AG04449 (cell line): ENCODE measurements around the gene NECTIN2.

Source experiments
- CTCF ChIA-PET: fragments of 350-600 bp; formaldehyde crosslinking; extraction: SDS; loops from one replicate; lab custom pipeline; 2021; ENCODE audit warnings: antibody characterized with exemption; lab: Yijun Ruan, JAX
- POLR2A ChIA-PET: fragments of 400-600, 350-600 bp; formaldehyde crosslinking; extraction: SDS; loops from one replicate; lab custom pipeline; 2020; ENCODE audit warnings: antibody characterized with exemption, inconsistent platforms; lab: Yijun Ruan, JAX
- DNase-seq: peaks from one replicate; pipeline ENCODE4 v3.0.0-alpha.2; 2010; ENCODE audit warnings: low read depth, low spot score
- H3K4me3 ChIP-seq: 2 replicates; pipeline ENCODE4 v1.5.1; 2011; ENCODE audit warnings: low read depth, mild to moderate bottlenecking, control low read depth, low read length
- TF ChIP-seq, protein P1 (sequence below): IDR thresholded peaks from one replicate; pipeline ENCODE4 v1.5.1; 2011; ENCODE audit warnings: mild to moderate bottlenecking, moderate library complexity, low read length, control low read depth, inconsistent platforms; ENCODE audit not compliant: insufficient read depth; ENCODE audit errors: missing control alignments

Gene NECTIN2

DNA sequence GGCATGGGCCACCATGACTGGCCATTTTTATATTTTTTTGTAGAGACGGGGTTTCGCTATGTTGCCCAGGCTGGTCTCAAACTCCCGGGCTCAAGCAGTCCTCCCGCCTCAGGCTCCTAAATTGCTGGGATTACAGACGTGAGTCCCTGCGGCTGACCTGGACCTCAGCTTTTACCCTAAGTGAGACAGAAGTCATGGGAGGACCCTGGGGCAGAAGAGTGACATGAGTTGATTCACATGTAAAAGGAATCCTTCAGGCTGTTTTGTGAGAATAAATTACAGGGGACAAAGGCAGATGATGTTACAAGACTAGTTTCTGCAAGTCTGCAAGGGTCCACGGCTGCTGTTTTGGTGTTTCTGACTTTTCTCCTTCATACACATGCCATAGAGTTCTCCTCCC, 39.8 kb upstream of the NECTIN2 start:
- no peak for DNase-seq
- ChIA-PET CTCF (interaction anchor here (1.4 to 8.0 kb wide), 6 partner anchors 10 to 83 kb away, joined by 3 to 85 read pairs (median 15); no protein-coding TSS in a partner anchor), POLR2A (no interaction called here)
- H3K4me3 ChIP-seq, result no peak overlapping the region
- TF ChIP-seq, protein P1, sequence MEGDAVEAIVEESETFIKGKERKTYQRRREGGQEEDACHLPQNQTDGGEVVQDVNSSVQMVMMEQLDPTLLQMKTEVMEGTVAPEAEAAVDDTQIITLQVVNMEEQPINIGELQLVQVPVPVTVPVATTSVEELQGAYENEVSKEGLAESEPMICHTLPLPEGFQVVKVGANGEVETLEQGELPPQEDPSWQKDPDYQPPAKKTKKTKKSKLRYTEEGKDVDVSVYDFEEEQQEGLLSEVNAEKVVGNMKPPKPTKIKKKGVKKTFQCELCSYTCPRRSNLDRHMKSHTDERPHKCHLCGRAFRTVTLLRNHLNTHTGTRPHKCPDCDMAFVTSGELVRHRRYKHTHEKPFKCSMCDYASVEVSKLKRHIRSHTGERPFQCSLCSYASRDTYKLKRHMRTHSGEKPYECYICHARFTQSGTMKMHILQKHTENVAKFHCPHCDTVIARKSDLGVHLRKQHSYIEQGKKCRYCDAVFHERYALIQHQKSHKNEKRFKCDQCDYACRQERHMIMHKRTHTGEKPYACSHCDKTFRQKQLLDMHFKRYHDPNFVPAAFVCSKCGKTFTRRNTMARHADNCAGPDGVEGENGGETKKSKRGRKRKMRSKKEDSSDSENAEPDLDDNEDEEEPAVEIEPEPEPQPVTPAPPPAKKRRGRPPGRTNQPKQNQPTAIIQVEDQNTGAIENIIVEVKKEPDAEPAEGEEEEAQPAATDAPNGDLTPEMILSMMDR, result no peak

DNA sequence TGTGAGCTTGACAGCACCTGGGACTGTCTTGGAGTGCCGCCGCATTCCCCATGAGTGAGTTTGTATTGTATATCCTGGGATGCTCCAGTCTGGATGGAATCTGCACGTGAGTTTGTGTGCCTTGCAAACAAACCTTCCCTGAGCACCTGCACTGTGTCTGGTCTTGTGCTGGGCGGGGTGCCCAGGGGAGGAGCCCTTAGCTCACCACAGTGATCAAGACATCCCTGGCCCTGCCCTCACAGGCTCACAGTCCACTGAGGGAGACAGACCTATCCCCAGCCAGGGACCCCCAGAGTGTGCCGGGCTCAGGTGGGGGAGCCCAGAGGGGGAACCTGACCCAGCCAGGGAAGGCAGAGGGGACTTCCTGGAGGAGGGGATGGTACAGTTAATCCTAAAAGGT, 38.9 kb upstream of the NECTIN2 start:
- DNase-seq, result no peak
- POLR2A ChIA-PET, result no interaction called here
- H3K4me3 ChIP-seq, result no peak overlapping the region
- CTCF ChIA-PET, result interaction anchor here (0.8 to 8.0 kb wide), 12 partner anchors 11 to 236 kb away, joined by 3 to 85 read pairs (median 10); partner anchors contain the start of gene NECTIN2
- TF ChIP-seq, protein P1, result no peak

DNA sequence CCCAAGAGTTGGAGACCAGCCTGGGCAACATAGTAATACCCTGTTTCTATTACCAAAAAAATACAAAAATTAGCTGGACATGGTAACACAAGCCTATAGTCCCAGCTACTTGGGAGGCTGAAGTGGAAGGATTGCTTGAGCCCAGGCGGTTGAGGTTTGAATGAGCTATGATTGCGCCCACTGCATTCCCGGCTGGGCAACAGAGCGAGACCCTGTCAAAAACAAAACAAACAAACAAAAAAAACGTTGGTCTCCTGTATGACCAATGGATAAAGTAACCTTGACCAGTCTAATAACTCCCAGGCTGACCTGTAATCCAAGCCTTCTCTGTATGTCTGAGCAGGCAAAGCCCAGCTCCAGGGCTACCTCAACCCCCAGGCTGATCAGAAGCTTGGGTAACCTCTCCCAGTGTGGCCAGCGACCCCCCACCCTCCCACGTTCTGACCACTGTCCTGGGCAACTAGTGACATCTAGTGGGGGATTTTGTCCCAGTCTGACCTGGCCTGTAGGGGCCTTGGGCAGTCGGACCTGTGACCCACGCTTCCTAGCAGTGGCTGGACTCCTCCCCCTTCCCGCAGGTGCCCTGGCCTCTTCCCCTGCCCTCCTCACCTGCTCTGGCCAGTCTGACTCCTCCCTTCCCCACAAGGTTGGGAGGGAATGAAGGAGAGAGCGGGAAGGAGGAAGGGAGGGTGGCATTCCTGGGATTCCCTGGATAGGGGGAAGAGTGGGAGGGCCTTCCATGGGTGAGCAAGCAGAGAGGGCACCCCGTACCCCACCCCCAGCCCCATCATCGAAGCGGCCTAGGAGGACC, 38.2 kb upstream of the NECTIN2 start:
- CTCF ChIA-PET, result interaction anchor here (0.8 to 8.0 kb wide), 16 partner anchors 10 to 237 kb away, joined by 3 to 85 read pairs (median 7); partner anchors contain the start of gene NECTIN2
- POLR2A ChIA-PET, result no interaction called here
- no peak for DNase-seq
- TF ChIP-seq, protein P1, result peak; percentile 35
- no peak overlapping the region for H3K4me3 ChIP-seq

DNA sequence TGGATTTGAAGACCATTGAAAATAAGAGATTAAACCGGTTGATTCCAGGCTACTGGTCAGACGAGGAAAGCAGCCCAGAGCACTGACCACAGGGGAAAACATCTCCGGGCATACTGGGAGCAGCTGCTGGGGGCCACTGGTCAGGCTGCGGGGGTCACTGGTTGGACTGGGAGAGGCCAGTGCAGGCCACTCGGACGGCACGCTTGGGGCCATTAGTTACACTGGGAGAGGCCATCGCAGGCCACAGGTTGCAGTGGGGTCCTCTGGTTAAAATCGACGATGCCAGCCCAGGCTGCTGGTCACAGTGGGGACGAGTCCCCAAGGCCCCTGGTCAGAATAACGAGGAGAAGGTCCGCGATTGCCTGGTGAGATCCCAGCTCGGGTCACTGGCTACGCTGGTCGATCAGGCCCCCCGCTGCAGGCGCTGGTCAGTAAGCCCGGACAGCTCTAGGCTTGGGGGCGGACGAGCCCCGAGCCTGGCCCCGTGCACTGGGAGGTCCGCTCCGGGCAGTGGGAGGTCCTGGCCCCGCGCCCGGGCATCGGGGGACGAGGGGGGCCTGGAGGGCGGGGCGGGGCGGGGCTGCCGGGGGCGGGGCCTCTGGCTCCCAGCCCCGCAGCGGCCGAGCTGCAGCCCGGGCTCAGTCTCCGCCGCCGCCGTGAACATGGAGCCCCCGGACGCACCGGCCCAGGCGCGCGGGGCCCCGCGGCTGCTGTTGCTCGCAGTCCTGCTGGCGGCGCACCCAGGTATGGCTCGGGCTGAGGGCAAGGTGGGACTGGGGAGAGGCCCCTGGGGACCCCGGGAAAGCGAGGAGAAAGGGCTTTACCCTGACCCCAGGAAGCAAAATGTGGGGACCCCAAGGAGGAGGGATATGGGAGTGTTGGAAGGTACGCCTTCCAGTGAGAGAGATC, 37.4 kb upstream of the NECTIN2 start, which contains the start of gene BCAM:
TSS of gene BCAM (plus strand) at position 641 of the 909 bp plus-strand sequence. CDS start at position 663, 22 bp downstream.
- TF ChIP-seq, protein P1, result no peak
- POLR2A ChIA-PET, result no interaction called here
- CTCF ChIA-PET, result interaction anchor here (1.0 to 8.0 kb wide), 15 partner anchors 9 to 238 kb away, joined by 3 to 85 read pairs (median 7); no protein-coding TSS in a partner anchor
- DNase-seq, result no peak
- H3K4me3 ChIP-seq, result peak within 1 kb of the TSS; percentile 64

DNA sequence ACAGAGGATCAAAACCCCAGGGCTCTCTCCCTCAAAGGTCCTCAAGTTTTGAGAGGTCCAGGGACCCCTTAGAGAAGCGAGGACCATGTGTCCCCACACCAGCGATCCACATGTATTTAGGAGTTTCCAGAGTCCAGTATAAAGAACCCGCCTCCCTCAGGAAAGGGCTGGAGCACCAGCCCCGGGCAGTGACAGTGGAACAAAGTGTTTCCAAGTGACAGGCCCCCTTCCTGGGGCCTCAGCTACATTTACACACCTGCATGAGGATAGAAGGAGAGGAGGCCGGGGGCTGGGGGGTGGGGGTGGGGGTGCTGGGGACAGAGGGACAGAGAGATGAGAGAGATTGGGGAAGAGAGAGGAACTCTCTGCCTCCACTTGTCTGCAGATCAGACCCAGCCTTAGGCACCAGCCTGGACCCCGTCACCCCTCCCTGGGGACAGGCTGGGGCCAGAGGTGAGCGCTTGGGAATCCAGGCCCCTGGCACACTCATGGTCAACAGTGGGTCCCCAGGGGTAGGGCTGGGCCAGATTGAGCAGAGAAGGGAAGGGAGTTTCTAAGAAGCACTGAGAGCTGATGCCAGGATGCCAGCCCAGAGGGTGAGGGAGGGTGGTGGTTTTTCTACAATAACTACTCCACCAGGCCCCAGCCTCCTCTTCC, 36.4 kb upstream of the NECTIN2 start:
- ChIA-PET POLR2A (no interaction called here), CTCF (interaction anchor here (0.9 to 8.0 kb wide), 11 partner anchors 12 to 119 kb away, joined by 3 to 85 read pairs (median 6); no protein-coding TSS in a partner anchor)
- TF ChIP-seq, protein P1, result no peak
- DNase-seq, result no peak
- peak overlapping the region; percentile 64 for H3K4me3 ChIP-seq
